GM12878 (cell line): ENCODE results near the gene NDUFB7. TPM values are rescaled to one million over a fixed set of nuclear protein-coding genes. Genes with fewer than 3 reads are reported as not detected.

Experiments
- ATAC-seq: fragments of 200-7000 bp; cut with Tn5 transposase; 3 replicates; pipeline ENCODE4 v1.9.1; 2020; ENCODE audit warnings: mild to moderate bottlenecking, moderate library complexity
- BruUV-seq: library from RNA; stranded (reverse); fragments of 400-500 nt; replicated peaks from 2 replicates; lab custom pipeline; 2021; lab: Mats Ljungman, UMichigan
- CTCF ChIA-PET: fragments of 300-600 bp; sonication (Branson Sonifier 250); formaldehyde crosslinking; extraction: SDS; loops from one replicate; lab custom pipeline; 2021; ENCODE audit warnings: inconsistent platforms; lab: Yijun Ruan, JAX
- POLR2A ChIA-PET: fragments of 350-600 bp; formaldehyde crosslinking; extraction: SDS; loops from one replicate; lab custom pipeline; 2021; ENCODE audit warnings: inconsistent platforms; lab: Charles Lee
- RAD21 ChIA-PET: fragments of 300-600 bp; sonication (Branson Sonifier 250); formaldehyde crosslinking; loops from one replicate; lab custom pipeline; 2023; ENCODE audit warnings: antibody characterized with exemption; ENCODE audit not compliant: unreplicated experiment; lab: Charles Lee
- SMC1A ChIA-PET: fragments of 300-600 bp; sonication (Branson Sonifier 250); formaldehyde crosslinking; loops from one replicate; lab custom pipeline; 2023; ENCODE audit not compliant: unreplicated experiment, uncharacterized antibody; lab: Charles Lee
- DNase-seq: peaks from one replicate; pipeline ENCODE4 v3.0.0-alpha.2; 2011; ENCODE audit warnings: low read depth, low spot score
- FAIRE-seq: peaks from 3 replicates; lab custom pipeline; 2011; peaks lifted over from hg19 to GRCh38; lab: Jason Lieb, UNC
- H2AFZ ChIP-seq: 2 replicates; pipeline ENCODE4 v1.6.0; 2011; ENCODE audit warnings: low read depth, low read length, control low read depth; ENCODE audit not compliant: control insufficient read depth
- H3K27ac ChIP-seq: 2 replicates; pipeline ENCODE4 v1.5.1; 2011; ENCODE audit warnings: control low read depth; ENCODE audit not compliant: control insufficient read depth, insufficient read depth
- H3K27me3 ChIP-seq, 2 experiments: replicated peaks in 1 of 2; 2 replicates each; pipeline versions ENCODE4 v1.6.0 to v1.6.1; 2011; ENCODE audit warnings: low read length in 1 of 2; ENCODE audit not compliant: control insufficient read depth in 2 of 2, insufficient read depth in 2 of 2
- H3K36me3 ChIP-seq, 2 experiments: 2 replicates each; pipeline ENCODE4 v1.5.1; 2011; ENCODE audit warnings: low read length in 1 of 2; ENCODE audit not compliant: control insufficient read depth in 2 of 2, insufficient read depth in 2 of 2
- H3K4me1 ChIP-seq: 2 replicates; pipeline ENCODE4 v1.6.1; 2011; ENCODE audit warnings: mild to moderate bottlenecking, low read length, moderate library complexity, mixed read lengths; ENCODE audit not compliant: control insufficient read depth, insufficient read depth
- H3K4me2 ChIP-seq: 2 replicates; pipeline ENCODE4 v1.6.0; 2011; ENCODE audit warnings: control low read depth; ENCODE audit not compliant: control insufficient read depth, insufficient read depth
- H3K4me3 ChIP-seq: fragments of 200-600 bp; sonication (generic); 2 replicates; pipeline ENCODE4 v1.5.1; 2016
- H3K79me2 ChIP-seq: 2 replicates; pipeline ENCODE4 v1.6.0; 2011; ENCODE audit warnings: low read length; ENCODE audit not compliant: control insufficient read depth, insufficient read depth
- H3K9ac ChIP-seq: 2 replicates; pipeline ENCODE4 v1.8.0; 2011; ENCODE audit warnings: low read length, control low read depth, mixed read lengths; ENCODE audit not compliant: control insufficient read depth, insufficient read depth
- H3K9me3 ChIP-seq: replicated peaks from 3 replicates; pipeline ENCODE4 v1.5.1; 2011; ENCODE audit warnings: mild to moderate bottlenecking, low read length; ENCODE audit not compliant: control insufficient read depth, insufficient read depth
- H4K20me1 ChIP-seq: 2 replicates; pipeline ENCODE4 v1.6.0; 2011; ENCODE audit not compliant: control insufficient read depth, insufficient read depth
- ASH2L ChIP-seq: fragments of 300-600, 200-600 bp; sonication (generic); IDR thresholded peaks from 2 replicates; pipeline ENCODE4 v1.6.1; 2017; ENCODE audit warnings: low read depth, mild to moderate bottlenecking, borderline replicate concordance
- BRCA1 ChIP-seq: IDR thresholded peaks from 2 replicates; pipeline ENCODE4 v1.6.1; 2011; ENCODE audit warnings: low read depth, low read length, improper control_type of control experiment
- CBFB ChIP-seq: IDR thresholded peaks from 2 replicates; pipeline ENCODE4 v1.6.1; 2016; ENCODE audit warnings: antibody characterized with exemption, low read depth
- E2F4 ChIP-seq: IDR thresholded peaks from 2 replicates; pipeline ENCODE4 v1.6.1; 2012; ENCODE audit warnings: low read depth, low read length, improper control_type of control experiment
- EED ChIP-seq: sonication (generic); IDR thresholded peaks from 2 replicates; pipeline ENCODE4 v1.6.1; 2016; ENCODE audit warnings: antibody characterized with exemption, low read depth
- HDAC6 ChIP-seq: fragments of 200-600 bp; sonication (generic); IDR thresholded peaks from one replicate; pipeline ENCODE4 v1.8.0; 2017; ENCODE audit warnings: antibody characterized with exemption; ENCODE audit not compliant: unreplicated experiment
- MLLT1 ChIP-seq: fragments of 450-650 bp; IDR thresholded peaks from 2 replicates; pipeline ENCODE4 v1.6.1; 2016; ENCODE audit warnings: mild to moderate bottlenecking
- NFIC ChIP-seq: IDR thresholded peaks from 2 replicates; pipeline ENCODE4 v1.6.1; 2012; ENCODE audit warnings: low read depth, mild to moderate bottlenecking, inconsistent platforms, low read length, moderate library complexity
- NR2C1 ChIP-seq: fragments of 450-650 bp; IDR thresholded peaks from 2 replicates; pipeline ENCODE4 v1.6.1; 2017; ENCODE audit warnings: antibody characterized with exemption, mild to moderate bottlenecking, moderate library complexity
- PRDM15 ChIP-seq: fragments of 450-650 bp; formaldehyde crosslinking; IDR thresholded peaks from 2 replicates; pipeline ENCODE4 v1.4.0; 2020; ENCODE audit warnings: mild to moderate bottlenecking, moderate library complexity
- SIX5 ChIP-seq: IDR thresholded peaks from 2 replicates; pipeline ENCODE4 v1.6.1; 2011; ENCODE audit warnings: mild to moderate bottlenecking, low read depth, low read length, moderate library complexity; ENCODE audit not compliant: severe bottlenecking
- STAT3 ChIP-seq: IDR thresholded peaks from 2 replicates; pipeline ENCODE4 v1.6.1; 2011; ENCODE audit warnings: low read depth, low read length, improper control_type of control experiment
- TCF12 ChIP-seq: IDR thresholded peaks from 2 replicates; pipeline ENCODE4 v1.6.1; 2011; ENCODE audit warnings: low read depth, mild to moderate bottlenecking, low read length
- ZNF24 ChIP-seq: fragments of 450-650 bp; IDR thresholded peaks from 2 replicates; pipeline ENCODE4 v1.6.1; 2017; ENCODE audit warnings: antibody characterized with exemption, mild to moderate bottlenecking
- WGBS: methylation state at CpG from one replicate; pipeline ENCODE4 v1.1.6; 2016; ENCODE audit warnings: low lambda C conversion rate; ENCODE audit not compliant: insufficient replicate concordance, insufficient coverage; ENCODE audit errors: missing lambda C conversion rate; 5-methylcytosine and 5-hydroxymethylcytosine counted together
- in situ Hi-C: fragments of 300-500 bp; cut with MboI; formaldehyde crosslinking; loops from 9 replicates; pipeline ENCODE4 v1.14.3; 2018; ENCODE audit warnings: mixed read lengths
- intact Hi-C: fragments of 100-400 bp; cut with micrococcal nuclease; formaldehyde crosslinking; loops from one replicate; pipeline ENCODE4 v1.14.2; 2022; ENCODE audit not compliant: unreplicated experiment
- polyA plus RNA-seq, 11 experiments: library from polyadenylated mRNA; depleted of rRNA in 4 of 11; unstranded in 6 of 11; stranded (reverse) in 5 of 11; fragments of >200 nt; fragmentation: Nextera tagmentation in 4 of 11; fragmentation: Illumina TruSeq in 1 of 11; extraction: Ambion mirVana in 4 of 11; extraction: Trizol in 1 of 11; gene quantifications; 1 replicate in 1 of 11; 2 replicates in 10 of 11; pipeline versions ENCODE4 v1.2.1 to v1.2.3, GENCODE V29; 2011 to 2016; ENCODE audit warnings: inconsistent platforms in 2 of 11, missing spikeins in 2 of 11, low read depth in 1 of 11
- total RNA-seq, 4 experiments: library from RNA; depleted of rRNA in 3 of 4; stranded (reverse); fragments of >200 nt in 3 of 4; fragmentation: Illumina TruSeq in 1 of 4; extraction: Trizol in 1 of 4; gene quantifications; 2 replicates each; pipeline versions ENCODE4 v1.2.1 to v1.2.3, GENCODE V29; 2013 to 2021
- TF ChIP-seq, protein P1 (sequence below): fragments of 450-650 bp; IDR thresholded peaks from 2 replicates; pipeline ENCODE4 v1.6.1; 2017; ENCODE audit warnings: mild to moderate bottlenecking, moderate library complexity

Gene NDUFB7
- total and polyA plus RNA-seq, 10 of the 15 experiments (the other 5 are each of a cell fraction or from before 2014, with no cell fraction given), result 14.6 to 480 (median 182) TPM

DNA sequence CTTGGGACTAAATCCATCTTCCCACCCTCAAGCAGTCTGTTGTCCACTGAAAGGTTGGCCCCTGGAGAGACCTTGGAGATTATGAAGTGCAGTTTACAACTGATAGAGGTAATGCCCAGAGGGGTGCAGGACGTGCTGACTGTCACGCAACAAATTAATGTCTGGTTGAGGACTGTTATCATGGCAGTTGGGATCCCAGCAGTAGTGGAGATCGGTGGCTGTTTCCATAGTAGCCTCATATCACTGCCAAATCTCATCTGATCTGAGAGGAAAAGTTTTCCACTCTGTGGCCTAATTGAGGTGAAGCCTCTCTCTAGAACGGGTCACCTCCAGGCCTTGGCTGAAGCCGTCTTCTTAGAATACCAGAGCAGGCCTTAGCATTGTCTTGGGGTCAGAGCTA lies 38.4 kb downstream of the NDUFB7 start:
- intact Hi-C loops, result no loop called here
- Histone ChIP-seq H3K4me1 (peaks cover 5% of the 10 kb centered on the region; the same call in 1 of the 2 replicates), H3K36me3 (peaks cover 0 to 5% of the 10 kb centered on the region in 2 experiments; a peak in 1 of 4 replicates), H3K4me2 (no peak overlapping the region), H4K20me1 (no peaks in the 10 kb centered on the region), H2AFZ (no peak overlapping the region), H3K27me3 (no peaks in the 10 kb centered on the region), H3K9ac (no peak overlapping the region), H3K4me3 (no peak overlapping the region), H3K79me2 (peaks cover 17% of the 10 kb centered on the region), H3K27ac (no peak overlapping the region), H3K9me3 (no peaks in the 10 kb centered on the region)
- ChIA-PET POLR2A (no interaction called here), RAD21 (no interaction called here), SMC1A (no interaction called here), CTCF (interaction anchor here (2.5 kb wide), 1 partner anchor 24 kb away, joined by 8 read pairs; no protein-coding TSS in a partner anchor)
- in situ Hi-C loops, result no loop called here
- TF ChIP-seq, protein P1, sequence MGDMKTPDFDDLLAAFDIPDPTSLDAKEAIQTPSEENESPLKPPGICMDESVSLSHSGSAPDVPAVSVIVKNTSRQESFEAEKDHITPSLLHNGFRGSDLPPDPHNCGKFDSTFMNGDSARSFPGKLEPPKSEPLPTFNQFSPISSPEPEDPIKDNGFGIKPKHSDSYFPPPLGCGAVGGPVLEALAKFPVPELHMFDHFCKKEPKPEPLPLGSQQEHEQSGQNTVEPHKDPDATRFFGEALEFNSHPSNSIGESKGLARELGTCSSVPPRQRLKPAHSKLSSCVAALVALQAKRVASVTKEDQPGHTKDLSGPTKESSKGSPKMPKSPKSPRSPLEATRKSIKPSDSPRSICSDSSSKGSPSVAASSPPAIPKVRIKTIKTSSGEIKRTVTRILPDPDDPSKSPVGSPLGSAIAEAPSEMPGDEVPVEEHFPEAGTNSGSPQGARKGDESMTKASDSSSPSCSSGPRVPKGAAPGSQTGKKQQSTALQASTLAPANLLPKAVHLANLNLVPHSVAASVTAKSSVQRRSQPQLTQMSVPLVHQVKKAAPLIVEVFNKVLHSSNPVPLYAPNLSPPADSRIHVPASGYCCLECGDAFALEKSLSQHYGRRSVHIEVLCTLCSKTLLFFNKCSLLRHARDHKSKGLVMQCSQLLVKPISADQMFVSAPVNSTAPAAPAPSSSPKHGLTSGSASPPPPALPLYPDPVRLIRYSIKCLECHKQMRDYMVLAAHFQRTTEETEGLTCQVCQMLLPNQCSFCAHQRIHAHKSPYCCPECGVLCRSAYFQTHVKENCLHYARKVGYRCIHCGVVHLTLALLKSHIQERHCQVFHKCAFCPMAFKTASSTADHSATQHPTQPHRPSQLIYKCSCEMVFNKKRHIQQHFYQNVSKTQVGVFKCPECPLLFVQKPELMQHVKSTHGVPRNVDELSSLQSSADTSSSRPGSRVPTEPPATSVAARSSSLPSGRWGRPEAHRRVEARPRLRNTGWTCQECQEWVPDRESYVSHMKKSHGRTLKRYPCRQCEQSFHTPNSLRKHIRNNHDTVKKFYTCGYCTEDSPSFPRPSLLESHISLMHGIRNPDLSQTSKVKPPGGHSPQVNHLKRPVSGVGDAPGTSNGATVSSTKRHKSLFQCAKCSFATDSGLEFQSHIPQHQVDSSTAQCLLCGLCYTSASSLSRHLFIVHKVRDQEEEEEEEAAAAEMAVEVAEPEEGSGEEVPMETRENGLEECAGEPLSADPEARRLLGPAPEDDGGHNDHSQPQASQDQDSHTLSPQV, result no peak
- TF ChIP-seq HDAC6 (no peak), MLLT1 (no peak), NR2C1 (no peak), SIX5 (no peak), TCF12 (no peak), ZNF24 (no peak), ASH2L (no peak), BRCA1 (no peak), EED (no peak), PRDM15 (CRISPR knock-in tag) (no peak), STAT3 (no peak), CBFB (no peak), NFIC (no peak), E2F4 (no peak)
- no peak for ATAC-seq
- no peak for DNase-seq
- no peak for FAIRE-seq
- 96% methylated on average over 5 of the region's 5 CpGs for WGBS
- no TSS peak for BruUV-seq
